Activated gamma-delta T cell treated with anti-CD3 and anti-CD28 coated beads, Interleukin-2, amount 50 U/mL, for 16 hours (primary cell): ENCODE measurements around the gene BCR.
"Not testable (repeated sequence)": the region's sequence is repeated elsewhere in the genome, so short reads cannot be mapped to it uniquely, and the experiment has no call there.

ENCODE experiments used
- DNase-seq: peaks from one replicate; pipeline ENCODE4 v3.0.0-alpha.2; 2020; ENCODE audit warnings: low read depth

The BCR gene

DNA sequence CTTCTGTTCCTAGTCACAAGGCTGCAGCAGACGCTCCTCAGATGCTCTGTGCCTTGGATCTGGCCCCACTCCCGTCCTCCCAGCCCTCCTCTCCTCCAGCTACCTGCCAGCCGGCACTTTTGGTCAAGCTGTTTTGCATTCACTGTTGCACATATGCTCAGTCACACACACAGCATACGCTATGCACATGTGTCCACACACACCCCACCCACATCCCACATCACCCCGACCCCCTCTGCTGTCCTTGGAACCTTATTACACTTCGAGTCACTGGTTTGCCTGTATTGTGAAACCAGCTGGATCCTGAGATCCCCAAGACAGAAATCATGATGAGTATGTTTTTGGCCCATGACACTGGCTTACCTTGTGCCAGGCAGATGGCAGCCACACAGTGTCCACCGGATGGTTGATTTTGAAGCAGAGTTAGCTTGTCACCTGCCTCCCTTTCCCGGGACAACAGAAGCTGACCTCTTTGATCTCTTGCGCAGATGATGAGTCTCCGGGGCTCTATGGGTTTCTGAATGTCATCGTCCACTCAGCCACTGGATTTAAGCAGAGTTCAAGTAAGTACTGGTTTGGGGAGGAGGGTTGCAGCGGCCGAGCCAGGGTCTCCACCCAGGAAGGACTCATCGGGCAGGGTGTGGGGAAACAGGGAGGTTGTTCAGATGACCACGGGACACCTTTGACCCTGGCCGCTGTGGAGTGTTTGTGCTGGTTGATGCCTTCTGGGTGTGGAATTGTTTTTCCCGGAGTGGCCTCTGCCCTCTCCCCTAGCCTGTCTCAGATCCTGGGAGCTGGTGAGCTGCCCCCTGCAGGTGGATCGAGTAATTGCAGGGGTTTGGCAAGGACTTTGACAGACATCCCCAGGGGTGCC lies 109.8 kb downstream of the BCR start:
- DNase-seq: peak; percentile 39

GRCh38 chr22:23291806-23292452 lies 111.6 kb downstream of the BCR start:
- no peak for DNase-seq

DNA sequence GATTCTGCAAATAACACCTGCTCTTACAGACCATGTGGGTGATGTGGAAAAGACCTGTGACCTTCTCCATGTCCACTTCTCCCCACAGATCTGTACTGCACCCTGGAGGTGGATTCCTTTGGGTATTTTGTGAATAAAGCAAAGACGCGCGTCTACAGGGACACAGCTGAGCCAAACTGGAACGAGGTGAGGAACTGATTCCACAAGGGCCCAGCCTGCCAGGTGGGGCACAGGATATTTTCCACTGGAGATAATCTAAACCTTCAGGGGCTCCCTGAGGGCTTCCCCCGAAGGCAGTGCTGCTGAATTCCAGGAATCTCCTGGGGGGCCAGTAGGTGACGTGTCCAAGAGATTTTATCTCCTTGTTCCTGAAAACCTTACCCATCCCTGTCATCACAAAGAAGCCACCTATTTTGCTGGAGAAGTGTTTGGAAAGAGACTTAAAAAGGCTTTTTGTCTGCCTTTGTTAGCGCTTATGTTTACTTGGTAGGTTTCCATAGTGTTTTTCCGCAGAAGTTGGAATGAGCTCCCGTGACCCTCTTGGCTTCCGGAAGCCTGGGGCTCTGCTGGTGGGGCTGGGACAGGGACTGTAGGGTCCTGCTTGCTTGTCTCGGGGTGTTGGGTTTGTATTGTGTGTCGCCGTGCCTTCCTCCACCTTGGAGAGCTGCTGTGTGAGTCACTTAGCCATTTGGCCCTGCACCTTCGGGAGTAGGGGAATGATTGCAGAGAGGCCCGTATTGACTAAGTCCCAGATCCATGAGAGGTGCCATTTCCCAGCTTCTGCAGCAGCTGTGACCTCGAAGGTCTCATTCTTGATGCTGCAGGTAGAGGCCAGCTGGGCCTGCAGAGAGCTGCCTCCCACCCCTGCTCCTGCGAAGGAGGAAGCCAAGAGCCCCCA lies 112.4 kb downstream of the BCR start:
- no peak for DNase-seq

GRCh38 chr22:23293720-23294119 lies 113.4 kb downstream of the BCR start:
- no peak for DNase-seq

DNA sequence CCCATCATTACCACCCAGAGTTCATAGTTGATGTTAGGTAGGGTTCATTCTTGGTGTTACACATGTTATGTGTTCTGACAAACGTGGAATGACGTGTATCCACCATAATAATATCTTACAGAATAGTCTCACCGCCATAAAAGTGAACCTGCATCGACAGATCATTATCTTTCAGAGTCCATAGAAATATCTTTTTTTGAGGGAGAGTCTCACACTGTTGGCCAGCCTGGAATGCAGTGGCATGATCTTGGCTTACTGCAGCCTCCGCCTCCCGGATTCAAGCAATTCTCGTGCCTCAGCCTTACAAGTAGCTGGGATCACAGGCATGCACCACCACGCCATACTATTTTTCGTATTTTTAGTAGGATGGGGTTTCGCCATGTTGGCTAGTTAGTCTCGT lies 113.9 kb downstream of the BCR start:
- no peak for DNase-seq

DNA sequence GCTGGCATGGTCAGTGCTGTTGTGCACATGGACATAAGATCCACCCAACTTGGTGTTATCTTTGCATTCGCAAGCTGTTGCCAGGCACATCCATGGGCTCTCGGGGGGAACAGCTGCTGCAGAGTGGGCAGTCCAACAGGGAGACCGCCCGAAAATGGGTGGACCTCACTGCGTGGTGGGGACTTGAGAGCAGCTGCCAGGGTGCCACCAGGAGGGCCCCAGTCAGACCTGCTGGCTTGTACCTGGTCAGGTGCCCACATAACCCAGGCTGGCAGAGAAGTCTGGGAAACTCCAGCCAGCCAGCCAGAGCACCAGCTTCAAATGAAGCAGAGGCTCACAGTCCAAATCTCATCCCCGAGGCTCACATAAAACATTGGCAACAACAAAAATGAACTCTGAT lies 120.2 kb downstream of the BCR start:
- DNase-seq: no peak

DNA sequence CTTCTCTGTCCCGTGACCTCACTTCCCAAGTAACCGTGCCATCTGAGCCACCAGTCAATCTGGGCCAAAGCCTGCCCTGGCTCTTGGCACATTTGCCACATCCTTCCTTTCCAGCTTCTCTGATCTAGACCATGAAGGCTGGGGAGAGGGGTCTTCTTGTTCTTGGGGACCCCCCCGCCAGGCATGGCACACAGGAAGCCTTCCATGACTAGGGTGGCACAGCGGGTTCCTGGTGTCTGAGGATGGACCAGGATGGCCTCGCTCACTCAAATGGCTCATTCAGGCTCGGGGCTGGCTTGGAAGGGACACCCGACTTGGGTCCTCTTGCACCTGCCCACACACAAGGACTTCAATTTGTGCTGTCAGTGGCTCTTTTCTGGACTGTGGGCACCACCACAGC lies 121.3 kb downstream of the BCR start:
- no peak for DNase-seq

GRCh38 chr22:23302171-23303002 lies 122.1 kb downstream of the BCR start:
- DNase-seq: no peak

- DNase-seq: no peak
Measured at GRCh38 chr22:23305321-23305910, 125.1 kb downstream of the BCR start.

GRCh38 chr22:23305922-23306374 lies 125.6 kb downstream of the BCR start:
- DNase-seq: no peak

DNA sequence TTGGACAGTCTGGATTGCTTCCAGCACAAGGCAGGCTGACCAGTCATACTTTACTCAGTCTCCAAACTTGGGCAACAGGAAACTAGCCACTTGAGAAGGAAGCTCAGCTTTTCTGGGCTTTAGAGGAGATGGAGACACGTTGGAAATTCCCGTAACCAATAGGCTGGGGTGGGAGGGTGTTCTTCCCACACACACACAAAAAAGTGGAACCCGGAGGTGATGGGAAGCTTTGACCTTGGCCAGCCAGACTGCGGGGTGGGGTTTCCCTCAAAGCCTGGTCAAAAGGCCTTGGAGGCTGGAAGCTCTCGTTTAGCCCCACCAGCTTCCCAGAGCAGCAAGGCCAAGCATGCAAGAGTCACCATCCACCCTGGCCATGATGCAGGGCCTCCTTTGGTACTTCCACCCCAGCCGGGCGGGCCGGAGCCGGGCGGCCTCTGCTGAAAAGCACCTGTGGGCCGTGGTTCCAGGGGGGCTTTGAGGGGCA lies 126.2 kb downstream of the BCR start:
- DNase-seq: no peak

DNA sequence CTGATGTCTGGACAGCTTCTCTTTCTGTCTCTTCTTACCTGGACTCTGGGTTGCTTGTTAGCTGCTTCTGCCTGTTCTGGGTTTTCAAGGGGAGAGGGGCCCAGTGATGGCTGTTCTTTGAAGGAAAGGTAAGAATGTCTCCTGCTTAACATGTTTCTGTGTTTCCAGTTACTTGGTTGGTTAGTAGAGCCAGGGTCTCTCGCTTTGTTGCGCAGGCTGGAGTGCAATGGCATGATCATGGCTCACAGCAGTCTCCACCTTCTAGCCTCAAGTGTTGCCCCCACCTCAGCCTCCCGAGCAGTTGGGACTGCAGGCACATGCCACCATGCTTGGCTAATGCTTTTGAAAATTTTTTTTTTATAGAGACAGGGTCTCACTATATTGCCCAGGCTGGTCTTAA lies 126.6 kb downstream of the BCR start:
- DNase-seq: no peak

- not testable (repeated sequence) for DNase-seq
Measured at GRCh38 chr22:23307511-23307910, 127.2 kb downstream of the BCR start.

DNA sequence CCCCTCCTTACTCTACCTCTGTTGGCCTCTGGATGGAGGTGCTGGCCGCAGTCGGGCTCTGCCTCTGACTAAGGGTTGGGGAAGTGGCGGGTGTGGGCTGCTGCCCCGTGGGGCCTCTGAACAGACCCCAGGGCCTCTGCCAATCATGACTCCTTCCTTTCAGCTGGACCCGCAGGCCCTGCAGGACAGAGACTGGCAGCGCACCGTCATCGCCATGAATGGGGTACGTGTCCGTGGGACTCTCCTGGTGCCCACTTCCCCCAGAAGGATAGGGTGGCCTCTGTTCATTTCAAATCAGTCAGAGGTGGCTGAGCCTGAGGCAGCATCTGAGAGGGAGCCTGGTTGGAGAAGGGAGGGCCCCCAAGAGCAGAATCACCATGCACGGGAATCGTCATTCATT lies 129.0 kb downstream of the BCR start:
- DNase-seq: not testable (repeated sequence)

GRCh38 chr22:23310443-23311097 lies 130.3 kb downstream of the BCR start:
- not testable (repeated sequence) for DNase-seq

- DNase-seq: not testable (repeated sequence)
Measured at GRCh38 chr22:23311635-23312420, 131.5 kb downstream of the BCR start.

- DNase-seq: no peak
Measured at GRCh38 chr22:23313791-23314567, 133.7 kb downstream of the BCR start.

GRCh38 chr22:23315341-23315917 lies 135.1 kb downstream of the BCR start:
- peak; percentile 45 for DNase-seq
